ENCODE results near the gene APLP2. TPM values are rescaled to one million over a fixed set of nuclear protein-coding genes. Genes with fewer than 3 reads are reported as not detected.

The APLP2 gene
- total RNA-seq, 1 donor from 2014 or later, result 548 TPM

- no peak for TF ChIP-seq CTCF (conservative IDR thresholded peaks at IDR 0.05; ENCODE audit: low read depth, low read length)
- no peak for DNase-seq (ENCODE audit: low read depth)
- no peak overlapping the region for H3K4me3 ChIP-seq (ENCODE audit: low read depth, low read length)
Observed at GRCh38 chr11:130112071-130112830, 42.6 kb downstream of the APLP2 start.

DNA sequence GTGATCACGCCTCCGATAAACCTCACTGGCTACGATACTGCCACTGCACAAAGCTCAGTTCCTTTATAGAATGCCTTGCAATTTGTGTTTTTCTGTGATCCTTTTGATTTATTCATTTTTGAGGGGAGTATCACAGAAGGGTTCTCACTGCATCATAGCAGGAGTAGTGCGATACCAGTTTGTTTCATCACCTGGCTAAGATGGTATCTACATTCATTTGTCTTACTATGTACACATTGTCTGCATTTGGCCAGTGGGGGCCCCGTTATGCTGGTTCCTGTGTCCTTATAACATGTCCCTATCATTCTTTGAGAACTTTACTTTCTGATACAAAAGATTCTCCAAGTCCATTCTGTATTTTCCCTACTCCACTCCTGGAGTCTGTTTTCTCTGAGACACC, 44.6 kb downstream of the APLP2 start:
- no peak for TF ChIP-seq CTCF (conservative IDR thresholded peaks at IDR 0.05; ENCODE audit: low read depth, low read length)
- H3K4me3 ChIP-seq (ENCODE audit: low read depth, low read length), result no peak overlapping the region
- DNase-seq (ENCODE audit: low read depth), result no peak

DNA sequence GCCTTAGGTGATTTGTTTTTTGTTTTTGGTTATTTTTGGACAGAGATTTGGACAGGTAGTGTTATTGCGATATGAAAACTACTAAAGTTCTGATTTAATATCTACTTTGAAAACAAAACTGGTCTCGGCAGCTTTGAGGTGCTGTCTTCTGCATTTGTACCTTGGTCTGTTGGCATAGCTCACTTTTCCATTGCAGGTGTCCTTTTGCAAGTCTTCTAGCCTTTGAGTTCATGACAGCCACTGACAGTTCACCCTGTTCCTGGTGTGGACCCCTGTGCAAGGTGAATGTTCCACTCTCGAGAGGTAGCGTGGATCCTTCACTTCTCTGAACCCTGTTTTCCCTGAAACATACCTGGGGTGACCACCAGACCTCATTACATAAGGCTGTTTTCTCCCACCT, 45.0 kb downstream of the APLP2 start:
- no peak for TF ChIP-seq CTCF (conservative IDR thresholded peaks at IDR 0.05; ENCODE audit: low read depth, low read length)
- H3K4me3 ChIP-seq (ENCODE audit: low read depth, low read length), result no peak overlapping the region
- no peak for DNase-seq (ENCODE audit: low read depth)

- no peak for TF ChIP-seq CTCF (conservative IDR thresholded peaks at IDR 0.05; ENCODE audit: low read depth, low read length)
- H3K4me3 ChIP-seq (ENCODE audit: low read depth, low read length), result no peak overlapping the region
- no peak for DNase-seq (ENCODE audit: low read depth)
Observed at GRCh38 chr11:130115218-130115617, 45.5 kb downstream of the APLP2 start.

DNA sequence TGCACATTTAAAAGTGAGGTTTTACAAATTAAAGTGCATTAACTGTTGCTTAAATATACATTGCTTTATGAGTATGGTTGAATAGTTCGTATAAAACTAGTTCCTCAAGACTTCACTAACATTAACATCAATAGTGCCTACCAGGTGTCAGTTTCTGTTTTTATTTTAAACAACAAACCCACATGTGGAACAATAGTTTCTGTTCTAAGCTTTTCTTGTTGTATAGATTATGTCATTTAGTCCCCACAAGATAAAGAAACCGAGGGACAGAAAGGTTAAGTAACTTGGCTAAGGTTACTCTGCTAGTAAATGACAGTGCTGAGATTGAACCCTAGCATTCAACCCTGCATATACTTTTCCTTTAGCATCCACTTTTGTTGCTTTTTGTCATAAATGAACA, 48.5 kb downstream of the APLP2 start:
- H3K4me3 ChIP-seq (ENCODE audit: low read depth, low read length), result no peak overlapping the region
- TF ChIP-seq CTCF (conservative IDR thresholded peaks at IDR 0.05; ENCODE audit: low read depth, low read length), result no peak

DNA sequence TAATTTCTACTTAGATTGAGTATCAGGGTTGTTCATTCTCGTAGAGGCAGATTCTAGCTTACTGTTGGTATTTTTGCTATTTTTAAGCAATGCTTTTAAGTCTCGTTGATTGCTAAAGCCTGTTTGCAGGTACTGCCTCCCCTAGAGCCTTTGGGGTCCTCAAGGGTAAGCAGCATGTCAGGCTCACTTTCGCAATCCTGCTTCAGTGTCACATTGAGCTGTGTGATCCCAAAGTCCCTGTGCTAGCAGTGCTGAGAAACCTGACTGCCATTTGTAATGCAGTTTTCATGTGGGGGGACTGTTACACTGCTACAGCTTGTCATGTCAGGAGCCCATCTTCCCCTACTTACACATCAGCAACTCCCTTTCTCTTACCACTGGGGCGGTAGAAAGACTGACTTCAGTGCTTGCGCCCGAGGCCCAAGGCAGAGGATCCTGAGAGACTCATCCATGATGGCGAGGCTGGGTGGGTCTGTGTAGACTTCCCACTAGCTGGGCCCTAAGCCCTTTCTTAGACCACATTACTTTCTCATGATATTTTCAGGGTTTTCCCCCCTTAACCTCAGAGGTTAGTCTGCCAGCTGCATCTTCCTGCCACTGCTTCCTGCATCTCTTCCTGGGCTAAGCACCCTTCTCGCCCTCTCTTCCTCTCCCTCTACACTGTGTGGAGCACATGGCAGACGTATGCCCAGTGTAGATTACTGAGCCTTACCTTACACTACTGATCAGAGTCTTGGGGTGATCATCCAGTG, 49.1 kb downstream of the APLP2 start:
- TF ChIP-seq CTCF (conservative IDR thresholded peaks at IDR 0.05; ENCODE audit: low read depth, low read length), result no peak
- no peak for DNase-seq (ENCODE audit: low read depth)
- no peak overlapping the region for H3K4me3 ChIP-seq (ENCODE audit: low read depth, low read length)

More for the DNA sequence above, 48.5 kb downstream of the APLP2 start:
- no peak for DNase-seq (ENCODE audit: low read depth)

All from epithelial cell of proximal tubule (primary cell).